OCI-LY3 (cell line): ENCODE results near the gene MERTK.

Source experiments
- EZH2phosphoT487 ChIP-seq: fragments of 200-600 bp; shearing (Covaris generic); IDR thresholded peaks from 2 replicates; pipeline ENCODE4 v1.6.1; 2018; ENCODE audit warnings: antibody characterized with exemption, mixed run types, low read depth
- TF ChIP-seq, protein P1 (sequence below): fragments of 200-600, 300-600 bp; sonication (generic); IDR thresholded peaks from 2 replicates; pipeline ENCODE4 v1.5.1; 2014; ENCODE audit warnings: antibody characterized with exemption, low read length, low read depth

DNA sequence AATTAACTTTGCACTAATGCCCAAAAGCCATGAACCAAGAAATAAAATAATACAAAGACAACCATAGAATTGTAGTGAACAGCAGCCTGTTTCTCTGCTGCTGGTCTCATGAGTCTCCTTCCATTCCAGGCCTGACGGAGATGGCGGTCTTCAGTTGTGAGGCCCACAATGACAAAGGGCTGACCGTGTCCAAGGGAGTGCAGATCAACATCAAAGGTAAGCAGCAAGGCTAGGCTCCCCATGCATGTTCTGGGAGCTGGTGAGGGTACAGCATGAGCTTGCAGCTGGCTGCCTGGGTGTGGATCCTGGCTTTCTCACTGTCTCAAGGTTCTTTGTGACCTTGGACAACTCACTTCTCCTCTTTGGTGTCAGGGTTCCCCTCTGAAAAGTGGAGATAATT lies 66.7 kb downstream of the MERTK start:
- TF ChIP-seq, protein P1, sequence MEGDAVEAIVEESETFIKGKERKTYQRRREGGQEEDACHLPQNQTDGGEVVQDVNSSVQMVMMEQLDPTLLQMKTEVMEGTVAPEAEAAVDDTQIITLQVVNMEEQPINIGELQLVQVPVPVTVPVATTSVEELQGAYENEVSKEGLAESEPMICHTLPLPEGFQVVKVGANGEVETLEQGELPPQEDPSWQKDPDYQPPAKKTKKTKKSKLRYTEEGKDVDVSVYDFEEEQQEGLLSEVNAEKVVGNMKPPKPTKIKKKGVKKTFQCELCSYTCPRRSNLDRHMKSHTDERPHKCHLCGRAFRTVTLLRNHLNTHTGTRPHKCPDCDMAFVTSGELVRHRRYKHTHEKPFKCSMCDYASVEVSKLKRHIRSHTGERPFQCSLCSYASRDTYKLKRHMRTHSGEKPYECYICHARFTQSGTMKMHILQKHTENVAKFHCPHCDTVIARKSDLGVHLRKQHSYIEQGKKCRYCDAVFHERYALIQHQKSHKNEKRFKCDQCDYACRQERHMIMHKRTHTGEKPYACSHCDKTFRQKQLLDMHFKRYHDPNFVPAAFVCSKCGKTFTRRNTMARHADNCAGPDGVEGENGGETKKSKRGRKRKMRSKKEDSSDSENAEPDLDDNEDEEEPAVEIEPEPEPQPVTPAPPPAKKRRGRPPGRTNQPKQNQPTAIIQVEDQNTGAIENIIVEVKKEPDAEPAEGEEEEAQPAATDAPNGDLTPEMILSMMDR, result no peak
- no peak for TF ChIP-seq EZH2phosphoT487
